Measurements from ENCODE around the gene MIA.
"Not testable (repeated sequence)": the region's sequence is repeated elsewhere in the genome, so short reads cannot be mapped to it uniquely, and the experiment has no call there.

MIA gene

DNA sequence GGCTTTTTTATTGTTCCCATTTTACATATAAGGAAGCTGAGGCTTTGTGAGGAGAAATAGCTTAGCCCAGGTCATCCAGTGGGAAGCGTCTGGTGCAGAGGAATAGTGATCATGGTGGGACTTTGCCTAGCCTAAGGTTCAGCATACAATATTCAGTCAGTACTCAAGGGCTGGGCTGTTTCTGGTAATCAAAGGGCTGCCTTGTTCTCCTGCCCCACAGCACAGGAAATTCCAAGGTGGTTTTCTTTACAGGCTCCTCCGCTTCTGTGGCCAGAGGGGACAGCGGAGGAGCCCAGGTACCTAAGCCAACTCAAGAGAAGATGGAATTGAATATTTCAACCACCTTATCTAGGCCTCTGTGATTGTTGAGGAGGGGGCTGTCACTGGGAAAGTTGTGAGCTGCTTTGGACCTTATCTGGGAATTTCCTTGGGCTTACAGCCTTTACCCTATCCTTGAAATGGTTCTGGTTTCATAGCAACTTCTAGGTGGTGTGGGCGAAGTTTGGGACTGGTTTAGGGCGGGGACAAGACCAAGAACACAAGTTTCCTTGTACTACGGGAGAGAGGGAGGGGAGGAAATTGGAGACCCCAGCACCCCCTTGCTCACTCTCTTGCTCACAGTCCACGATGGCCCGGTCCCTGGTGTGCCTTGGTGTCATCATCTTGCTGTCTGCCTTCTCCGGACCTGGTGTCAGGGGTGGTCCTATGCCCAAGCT is at the start of gene MIA:
Gene MIA (plus strand): TSS at position 606 of the 716 bp plus-strand sequence. CDS start 22 bp downstream, at position 628.
- Histone ChIP-seq H3K4me3 (ENCODE audit: low read length) (no peak within 1 kb of the TSS), H3K4me1 (ENCODE audit: insufficient read depth, low read length) (peaks cover 4% of the 10 kb centered on the region; the same call in 1 of the 2 replicates), H3K9me3 (ENCODE audit: insufficient read depth, low read depth, low read length) (no peaks in the 10 kb centered on the region), H3K9ac (ENCODE audit: low read depth, low read length) (no peak within 1 kb of the TSS), H3K36me3 (ENCODE audit: insufficient read depth, low read depth, low read length) (no peaks in the 10 kb centered on the region), H3K27ac (ENCODE audit: low read length) (no peak within 1 kb of the TSS), H3K27me3 (ENCODE audit: insufficient read depth, low read length) (no peaks in the 10 kb centered on the region)

DNA sequence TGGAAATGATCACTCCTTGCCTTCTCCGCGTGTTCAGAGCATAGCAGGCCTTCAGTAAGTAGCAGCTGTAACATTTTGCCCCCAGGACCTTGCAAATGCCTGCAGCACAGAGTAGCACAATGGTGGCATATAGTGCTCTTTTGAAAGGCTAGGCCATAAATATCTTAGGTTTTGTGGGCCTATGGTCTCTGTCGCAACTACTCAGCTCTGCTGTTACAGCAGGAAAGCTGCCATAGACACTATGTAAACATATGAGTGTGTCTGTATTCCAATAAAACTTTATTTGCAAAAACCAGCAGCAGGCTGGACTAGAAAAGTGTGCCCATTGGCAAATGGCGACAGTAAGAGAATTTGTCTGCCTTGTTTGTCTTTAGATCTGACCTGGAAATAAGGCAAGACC is 49.0 kb upstream of the MIA start:
- Histone ChIP-seq H3K4me1 (ENCODE audit: insufficient read depth, low read length) (no peaks in the 10 kb centered on the region), H3K27me3 (ENCODE audit: insufficient read depth, low read length) (no peaks in the 10 kb centered on the region), H3K9me3 (ENCODE audit: insufficient read depth, low read depth, low read length) (no peaks in the 10 kb centered on the region), H3K4me3 (ENCODE audit: low read length) (no peak overlapping the region), H3K9ac (ENCODE audit: low read depth, low read length) (no peak overlapping the region), H3K27ac (ENCODE audit: low read length) (no peak overlapping the region), H3K36me3 (ENCODE audit: insufficient read depth, low read depth, low read length) (peaks cover 52% of the 10 kb centered on the region)

DNA sequence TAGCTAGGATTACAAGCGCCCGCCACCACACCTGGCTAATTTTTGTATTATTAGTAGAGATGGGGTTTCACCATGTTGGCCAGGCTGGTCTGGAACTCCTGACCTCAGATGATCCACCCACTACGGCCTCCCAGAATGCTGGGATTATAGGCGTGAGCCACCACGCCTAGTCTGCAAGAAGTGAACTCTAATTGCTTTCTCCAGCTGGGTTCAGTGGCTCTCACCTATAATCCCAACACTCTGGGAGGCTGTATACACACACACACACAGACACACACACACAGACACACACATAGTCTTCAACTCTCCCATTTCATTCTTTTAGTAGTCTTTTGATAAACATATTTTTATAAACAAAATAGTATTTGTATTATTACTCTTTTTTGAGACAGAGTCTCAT is 45.3 kb upstream of the MIA start:
- not testable (repeated sequence) for H3K4me1 ChIP-seq (ENCODE audit: insufficient read depth, low read length); H3K9me3 ChIP-seq (ENCODE audit: insufficient read depth, low read depth, low read length); H3K27ac ChIP-seq (ENCODE audit: low read length); H3K27me3 ChIP-seq (ENCODE audit: insufficient read depth, low read length); H3K4me3 ChIP-seq (ENCODE audit: low read length); H3K9ac ChIP-seq (ENCODE audit: low read depth, low read length)
- peaks cover 70% of the 10 kb centered on the region for H3K36me3 ChIP-seq (ENCODE audit: insufficient read depth, low read depth, low read length)

DNA sequence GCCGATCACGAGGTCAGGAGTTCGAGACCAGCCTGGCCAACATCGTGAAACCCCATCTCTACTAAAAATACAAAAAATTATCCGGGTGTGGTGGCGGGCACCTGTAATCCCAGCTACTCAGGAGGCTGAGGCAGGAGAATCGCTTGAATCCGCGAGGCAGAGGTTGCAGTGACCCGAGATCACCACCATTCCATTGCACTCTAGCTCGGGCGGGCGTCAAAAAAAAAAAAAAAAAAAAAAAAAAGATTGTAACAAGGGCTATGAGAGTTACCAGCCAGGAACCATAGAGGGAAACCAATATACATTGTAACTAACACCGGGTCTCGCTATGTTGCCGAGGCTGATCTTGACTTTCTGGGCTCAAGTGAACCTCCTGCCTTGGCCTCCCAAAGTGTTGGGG is 43.0 kb upstream of the MIA start:
- not testable (repeated sequence) for H3K4me1 ChIP-seq (ENCODE audit: insufficient read depth, low read length); H3K9me3 ChIP-seq (ENCODE audit: insufficient read depth, low read depth, low read length); H3K27ac ChIP-seq (ENCODE audit: low read length); H3K9ac ChIP-seq (ENCODE audit: low read depth, low read length); H3K4me3 ChIP-seq (ENCODE audit: low read length); H3K27me3 ChIP-seq (ENCODE audit: insufficient read depth, low read length)
- H3K36me3 ChIP-seq (ENCODE audit: insufficient read depth, low read depth, low read length): peaks cover 73% of the 10 kb centered on the region

DNA sequence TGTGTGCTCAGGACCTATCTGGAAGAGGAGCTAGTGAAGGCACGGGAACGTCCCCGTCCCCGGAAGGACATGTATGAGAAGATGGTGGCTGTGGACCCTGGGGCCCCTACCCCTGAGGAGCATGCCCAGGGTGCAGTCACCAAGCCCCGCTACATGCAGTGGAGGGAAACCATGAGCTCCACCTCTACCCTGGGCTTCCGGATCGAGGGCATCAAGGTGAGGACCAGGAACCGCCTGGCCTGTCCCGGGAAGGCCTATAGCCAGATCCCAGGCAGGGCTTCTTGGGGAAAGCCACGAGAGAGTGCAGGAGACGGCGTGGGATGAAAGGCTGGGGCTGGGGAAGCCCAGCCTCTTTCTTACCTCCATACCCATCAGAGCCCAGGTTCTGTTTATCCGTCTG is 42.2 kb upstream of the MIA start:
- no peak overlapping the region for H3K27ac ChIP-seq (ENCODE audit: low read length)
- H3K4me3 ChIP-seq (ENCODE audit: low read length): no peak overlapping the region
- H3K9ac ChIP-seq (ENCODE audit: low read depth, low read length): no peak overlapping the region
- H3K27me3 ChIP-seq (ENCODE audit: insufficient read depth, low read length): no peaks in the 10 kb centered on the region
- H3K4me1 ChIP-seq (ENCODE audit: insufficient read depth, low read length): no peaks in the 10 kb centered on the region
- no peaks in the 10 kb centered on the region for H3K9me3 ChIP-seq (ENCODE audit: insufficient read depth, low read depth, low read length)
- peaks cover 68% of the 10 kb centered on the region for H3K36me3 ChIP-seq (ENCODE audit: insufficient read depth, low read depth, low read length)

DNA sequence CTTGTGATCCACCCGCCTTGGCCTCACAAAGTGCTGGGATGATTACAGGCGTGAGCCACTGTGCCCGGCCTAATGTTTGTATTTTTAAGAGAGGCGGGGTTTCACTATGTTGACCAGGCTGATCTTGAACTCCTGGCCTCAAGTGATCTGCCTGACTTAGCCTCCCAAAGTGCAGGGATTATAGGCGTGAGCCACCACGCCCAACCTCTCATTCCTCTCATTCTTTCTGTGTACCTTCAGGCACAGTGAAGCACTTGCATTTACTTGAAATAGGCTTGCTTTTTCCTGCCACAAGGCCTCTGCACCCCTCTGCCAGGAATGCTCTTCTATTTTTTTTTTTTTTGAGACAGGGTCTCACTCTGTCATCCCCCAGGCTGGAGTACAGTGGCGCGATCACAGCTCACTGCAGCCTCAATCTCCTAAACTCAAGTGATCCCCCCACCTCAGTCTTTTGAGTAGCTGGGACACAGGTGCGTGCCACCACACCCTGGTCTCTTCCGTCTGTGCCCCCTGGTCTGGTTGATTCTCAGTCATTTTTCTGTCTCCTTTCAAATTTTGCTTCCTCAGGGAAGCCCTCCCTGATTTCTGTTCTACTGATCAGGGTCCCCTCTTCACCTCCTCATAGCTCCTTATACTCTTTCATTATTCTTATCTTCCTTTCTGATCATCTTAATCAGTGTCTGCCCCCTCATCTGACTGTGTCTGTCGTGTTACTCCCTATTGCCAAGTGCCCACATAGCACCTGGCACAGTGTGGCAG is 40.1 kb upstream of the MIA start:
- no peak overlapping the region for H3K27ac ChIP-seq (ENCODE audit: low read length)
- H3K27me3 ChIP-seq (ENCODE audit: insufficient read depth, low read length): no peaks in the 10 kb centered on the region
- no peaks in the 10 kb centered on the region for H3K9me3 ChIP-seq (ENCODE audit: insufficient read depth, low read depth, low read length)
- peaks cover 56% of the 10 kb centered on the region for H3K36me3 ChIP-seq (ENCODE audit: insufficient read depth, low read depth, low read length)
- no peaks in the 10 kb centered on the region for H3K4me1 ChIP-seq (ENCODE audit: insufficient read depth, low read length)
- H3K9ac ChIP-seq (ENCODE audit: low read depth, low read length): no peak overlapping the region
- H3K4me3 ChIP-seq (ENCODE audit: low read length): no peak overlapping the region

DNA sequence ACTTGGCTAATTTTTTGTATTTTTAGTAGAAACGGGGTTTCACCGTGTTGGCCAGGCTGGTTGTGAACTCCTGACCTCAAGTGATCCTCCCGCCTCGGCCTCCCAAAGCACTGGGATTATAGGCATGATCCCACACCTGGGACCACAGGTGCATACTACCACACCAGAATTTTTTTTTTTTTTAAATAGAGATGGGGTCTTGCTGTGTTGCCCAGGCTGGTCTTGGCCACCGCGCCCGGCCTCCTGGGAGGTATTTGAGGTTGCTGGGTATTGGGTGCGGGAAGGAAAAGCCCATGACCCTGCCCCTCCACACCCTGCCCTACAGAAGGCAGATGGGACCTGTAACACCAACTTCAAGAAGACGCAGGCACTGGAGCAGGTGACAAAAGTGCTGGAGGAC is 38.7 kb upstream of the MIA start:
- Histone ChIP-seq H3K4me1 (ENCODE audit: insufficient read depth, low read length) (no peaks in the 10 kb centered on the region), H3K9ac (ENCODE audit: low read depth, low read length) (no peak overlapping the region), H3K9me3 (ENCODE audit: insufficient read depth, low read depth, low read length) (no peaks in the 10 kb centered on the region), H3K27me3 (ENCODE audit: insufficient read depth, low read length) (no peaks in the 10 kb centered on the region), H3K4me3 (ENCODE audit: low read length) (no peak overlapping the region), H3K36me3 (ENCODE audit: insufficient read depth, low read depth, low read length) (peaks cover 47% of the 10 kb centered on the region), H3K27ac (ENCODE audit: low read length) (no peak overlapping the region)

DNA sequence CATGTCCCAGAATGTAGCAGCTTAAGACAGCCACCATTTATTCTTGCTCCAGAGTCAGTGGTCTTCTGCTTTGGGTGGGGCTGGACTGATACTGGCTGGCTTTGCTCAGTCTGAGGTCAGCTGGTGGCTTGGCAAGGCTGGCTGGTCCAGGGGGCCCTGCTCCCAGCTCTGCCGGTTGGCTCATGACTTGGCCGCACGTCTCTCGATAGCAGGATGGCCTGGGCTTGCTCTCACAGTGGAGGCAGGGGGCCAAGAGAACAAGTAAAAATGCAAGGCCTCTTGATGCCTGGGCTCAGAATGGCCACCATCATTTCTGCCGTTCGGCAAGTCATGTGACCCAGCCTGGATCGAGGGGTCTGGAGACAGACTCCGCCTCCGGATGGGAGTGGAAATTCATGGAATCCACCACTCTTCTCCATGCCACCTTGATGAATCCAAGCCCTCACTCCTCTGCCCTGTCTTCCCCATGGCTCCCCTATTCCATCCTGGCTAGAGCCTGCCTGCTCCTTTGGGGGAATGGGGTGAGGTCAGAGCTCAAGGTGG is 38.1 kb upstream of the MIA start:
- Histone ChIP-seq H3K4me3 (ENCODE audit: low read length) (no peak overlapping the region), H3K27me3 (ENCODE audit: insufficient read depth, low read length) (no peaks in the 10 kb centered on the region), H3K9ac (ENCODE audit: low read depth, low read length) (no peak overlapping the region), H3K9me3 (ENCODE audit: insufficient read depth, low read depth, low read length) (no peaks in the 10 kb centered on the region), H3K27ac (ENCODE audit: low read length) (no peak overlapping the region), H3K4me1 (ENCODE audit: insufficient read depth, low read length) (no peaks in the 10 kb centered on the region), H3K36me3 (ENCODE audit: insufficient read depth, low read depth, low read length) (peaks cover 51% of the 10 kb centered on the region)

DNA sequence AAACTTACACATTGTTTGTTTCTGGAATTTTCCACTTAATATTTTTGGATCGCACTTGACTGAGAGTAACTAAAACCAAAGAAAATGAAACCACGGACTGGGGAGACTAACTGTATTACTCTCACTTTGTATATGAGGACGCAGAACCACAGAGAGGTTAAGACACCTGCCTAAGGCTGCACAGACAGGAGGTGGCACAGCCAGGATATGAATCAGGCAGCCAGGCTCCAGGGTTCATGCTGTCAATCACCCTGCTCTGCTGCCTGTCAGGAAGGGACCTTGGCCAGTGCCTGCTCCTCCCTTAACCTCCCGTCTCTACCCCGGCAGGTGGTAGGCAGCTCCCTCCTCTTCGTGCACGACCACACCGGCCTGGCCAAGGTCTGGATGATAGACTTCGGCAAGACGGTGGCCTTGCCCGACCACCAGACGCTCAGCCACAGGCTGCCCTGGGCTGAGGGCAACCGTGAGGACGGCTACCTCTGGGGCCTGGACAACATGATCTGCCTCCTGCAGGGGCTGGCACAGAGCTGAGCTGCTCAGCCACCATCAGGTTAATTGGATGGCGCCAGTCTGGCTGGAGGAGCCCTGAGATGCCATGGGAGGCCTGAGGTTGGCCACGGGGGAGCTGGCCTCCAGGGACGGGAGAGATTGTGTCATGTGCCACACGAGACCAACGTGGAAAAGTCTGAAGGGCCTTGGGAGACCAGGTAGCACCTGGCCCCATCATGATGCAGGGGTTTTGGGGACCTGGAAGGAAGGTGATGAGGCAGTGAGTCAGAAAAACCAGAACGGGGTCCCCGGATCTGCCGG is 36.1 kb upstream of the MIA start:
- no peak overlapping the region for H3K4me3 ChIP-seq (ENCODE audit: low read length)
- no peaks in the 10 kb centered on the region for H3K4me1 ChIP-seq (ENCODE audit: insufficient read depth, low read length)
- no peak overlapping the region for H3K9ac ChIP-seq (ENCODE audit: low read depth, low read length)
- no peak overlapping the region for H3K27ac ChIP-seq (ENCODE audit: low read length)
- H3K36me3 ChIP-seq (ENCODE audit: insufficient read depth, low read depth, low read length): peaks cover 35% of the 10 kb centered on the region
- H3K27me3 ChIP-seq (ENCODE audit: insufficient read depth, low read length): no peaks in the 10 kb centered on the region
- H3K9me3 ChIP-seq (ENCODE audit: insufficient read depth, low read depth, low read length): no peaks in the 10 kb centered on the region

DNA sequence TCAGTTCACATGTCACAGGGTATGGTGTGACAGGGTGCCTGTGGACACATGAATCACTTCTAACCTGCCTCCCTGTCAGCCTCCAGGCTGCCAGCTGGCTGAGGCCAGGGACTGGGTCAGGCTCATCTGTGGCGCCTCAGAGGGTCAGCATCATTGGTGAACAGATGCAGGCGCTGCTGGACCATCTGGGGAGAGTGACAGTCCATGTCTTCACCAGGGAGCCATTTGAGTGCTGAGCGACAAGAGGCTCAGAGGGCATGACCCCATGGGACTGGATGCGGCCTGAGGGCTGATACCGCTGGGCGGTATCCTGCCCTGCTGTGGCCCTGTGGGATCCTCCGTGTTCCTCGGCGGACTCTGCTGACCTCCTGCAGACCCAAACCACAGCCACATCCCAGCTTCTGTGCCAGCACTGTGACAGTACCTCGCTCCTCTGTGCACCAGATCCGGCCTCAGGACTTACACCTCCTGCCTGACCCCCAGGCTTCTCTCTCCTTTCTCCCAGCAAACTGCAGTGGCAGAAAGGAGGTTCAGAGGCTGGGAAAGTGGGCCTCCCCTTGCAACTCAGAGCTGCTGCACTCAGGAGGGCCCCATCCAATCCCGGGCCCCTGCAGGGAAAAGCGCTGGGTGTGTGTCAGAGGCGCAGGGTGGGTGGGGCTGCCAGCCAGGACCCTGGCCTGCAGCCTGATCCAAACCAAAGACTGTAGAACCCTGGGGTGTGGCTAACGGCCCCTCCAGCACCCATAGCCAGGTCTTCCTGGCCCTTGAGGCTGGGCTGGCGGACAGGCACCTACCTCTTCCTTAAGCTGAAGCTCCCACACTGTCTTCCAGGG is 35.2 kb upstream of the MIA start:
- no peak overlapping the region for H3K4me3 ChIP-seq (ENCODE audit: low read length)
- no peaks in the 10 kb centered on the region for H3K27me3 ChIP-seq (ENCODE audit: insufficient read depth, low read length)
- peaks cover 27% of the 10 kb centered on the region for H3K36me3 ChIP-seq (ENCODE audit: insufficient read depth, low read depth, low read length)
- H3K9ac ChIP-seq (ENCODE audit: low read depth, low read length): no peak overlapping the region
- H3K27ac ChIP-seq (ENCODE audit: low read length): no peak overlapping the region
- H3K4me1 ChIP-seq (ENCODE audit: insufficient read depth, low read length): no peaks in the 10 kb centered on the region
- H3K9me3 ChIP-seq (ENCODE audit: insufficient read depth, low read depth, low read length): no peaks in the 10 kb centered on the region

DNA sequence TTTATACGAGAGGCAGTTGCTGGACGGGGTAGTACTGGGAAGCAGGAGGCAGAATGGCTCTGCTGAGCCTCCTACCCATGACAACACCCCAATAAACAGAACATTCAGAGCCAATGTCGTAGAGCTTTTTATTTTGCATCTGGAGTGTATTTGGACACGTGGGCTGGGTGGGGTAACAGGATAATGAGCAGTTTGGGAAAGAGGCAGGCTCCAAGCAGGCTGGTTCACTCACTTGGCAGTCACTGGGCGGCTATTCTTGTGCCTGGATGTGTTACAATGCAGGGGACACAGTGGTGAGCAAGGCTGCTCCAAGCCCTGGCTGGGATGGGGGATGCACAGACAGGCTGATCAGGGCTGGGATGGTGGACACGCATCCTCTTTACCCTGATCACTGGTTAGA is 34.6 kb upstream of the MIA start:
- no peak overlapping the region for H3K27ac ChIP-seq (ENCODE audit: low read length)
- H3K9me3 ChIP-seq (ENCODE audit: insufficient read depth, low read depth, low read length): no peaks in the 10 kb centered on the region
- H3K4me1 ChIP-seq (ENCODE audit: insufficient read depth, low read length): no peaks in the 10 kb centered on the region
- H3K27me3 ChIP-seq (ENCODE audit: insufficient read depth, low read length): no peaks in the 10 kb centered on the region
- no peak overlapping the region for H3K9ac ChIP-seq (ENCODE audit: low read depth, low read length)
- peaks cover 21% of the 10 kb centered on the region for H3K36me3 ChIP-seq (ENCODE audit: insufficient read depth, low read depth, low read length)
- H3K4me3 ChIP-seq (ENCODE audit: low read length): no peak overlapping the region
